Transverse colon (tissue), 4 donors: ENCODE measurements around the gene RAB11FIP3.

Experiments
- EP300 ChIP-seq: sonication (generic); formaldehyde crosslinking; IDR thresholded peaks from one replicate; pipeline ENCODE4 v1.6.1; 2017; ENCODE audit warnings: antibody characterized with exemption, low read depth
- POLR2AphosphoS5 ChIP-seq, 3 donors: sonication (generic); formaldehyde crosslinking; IDR thresholded peaks; one replicate each; pipeline ENCODE4 v1.6.1; 2016; ENCODE audit warnings: antibody characterized with exemption in 3 of 3
- TF ChIP-seq, protein P1 (sequence below), 5 experiments: fragments of 200-600 bp in 3 of 5; fragments of 450-650 bp in 2 of 5; sonication (generic) in 3 of 5; IDR thresholded peaks; 1 replicate in 2 of 5; 2 replicates in 3 of 5; pipeline ENCODE4 v1.5.1; 2016 to 2017; ENCODE audit warnings: antibody characterized with exemption in 5 of 5, inconsistent platforms in 3 of 5, mild to moderate bottlenecking in 2 of 5, moderate library complexity in 1 of 5

DNA sequence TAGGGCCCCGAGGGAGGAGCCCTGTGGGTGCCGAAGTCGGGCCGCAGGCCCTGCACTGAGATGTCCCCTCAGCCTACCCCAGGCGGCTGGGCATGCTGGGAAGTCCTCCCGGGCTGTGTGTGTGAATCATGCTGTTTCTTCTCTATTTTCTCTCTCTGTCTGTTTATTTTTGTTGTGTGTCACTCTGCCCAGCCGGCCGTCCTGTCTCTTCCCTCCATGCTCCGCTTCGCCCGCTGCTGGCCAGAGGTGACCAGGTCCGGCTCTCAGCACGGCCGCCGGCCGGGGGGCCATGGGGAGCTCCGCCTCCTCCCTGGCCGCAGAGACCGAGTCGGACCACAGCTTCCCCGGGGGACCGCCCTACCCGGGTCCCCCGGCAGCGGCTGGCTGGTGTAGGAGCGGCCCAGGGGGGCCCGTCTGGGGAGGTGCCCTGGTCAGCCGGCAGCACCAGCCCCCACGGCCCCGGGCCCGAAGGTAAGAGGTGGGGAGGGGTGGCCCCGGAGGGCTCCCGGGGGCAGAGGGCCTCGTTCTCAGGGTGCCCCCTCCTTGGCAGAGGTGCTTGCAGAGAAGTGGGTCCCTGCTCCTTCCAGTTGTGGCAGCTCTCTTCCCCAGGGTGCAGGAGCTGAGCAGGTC, 114.6 kb downstream of the RAB11FIP3 start:
- TF ChIP-seq POLR2AphosphoS5 (IDR thresholded peaks at IDR 0.05) = no peak
- TF ChIP-seq EP300 = no peak
- TF ChIP-seq, protein P1, sequence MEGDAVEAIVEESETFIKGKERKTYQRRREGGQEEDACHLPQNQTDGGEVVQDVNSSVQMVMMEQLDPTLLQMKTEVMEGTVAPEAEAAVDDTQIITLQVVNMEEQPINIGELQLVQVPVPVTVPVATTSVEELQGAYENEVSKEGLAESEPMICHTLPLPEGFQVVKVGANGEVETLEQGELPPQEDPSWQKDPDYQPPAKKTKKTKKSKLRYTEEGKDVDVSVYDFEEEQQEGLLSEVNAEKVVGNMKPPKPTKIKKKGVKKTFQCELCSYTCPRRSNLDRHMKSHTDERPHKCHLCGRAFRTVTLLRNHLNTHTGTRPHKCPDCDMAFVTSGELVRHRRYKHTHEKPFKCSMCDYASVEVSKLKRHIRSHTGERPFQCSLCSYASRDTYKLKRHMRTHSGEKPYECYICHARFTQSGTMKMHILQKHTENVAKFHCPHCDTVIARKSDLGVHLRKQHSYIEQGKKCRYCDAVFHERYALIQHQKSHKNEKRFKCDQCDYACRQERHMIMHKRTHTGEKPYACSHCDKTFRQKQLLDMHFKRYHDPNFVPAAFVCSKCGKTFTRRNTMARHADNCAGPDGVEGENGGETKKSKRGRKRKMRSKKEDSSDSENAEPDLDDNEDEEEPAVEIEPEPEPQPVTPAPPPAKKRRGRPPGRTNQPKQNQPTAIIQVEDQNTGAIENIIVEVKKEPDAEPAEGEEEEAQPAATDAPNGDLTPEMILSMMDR (IDR thresholded peaks at IDR 0.05) = no peak
